ENCODE data around the gene WBP11. TPM values are rescaled to one million over a fixed set of nuclear protein-coding genes. Genes with fewer than 3 reads are reported as not detected.

WBP11 gene
- total RNA-seq, 1 experiment from 2014 or later = 21.4 TPM

GRCh38 chr12:14784471-14784870 is 18.8 kb downstream of the WBP11 start:
- Histone ChIP-seq H3K4me2 (ENCODE audit: low read length) (no peak overlapping the region), H3K9me2 (replicated peaks; ENCODE audit: low read length) (no peaks in the 10 kb centered on the region), H3K36me3 (ENCODE audit: low read depth, low read length) (peaks cover 13% of the 10 kb centered on the region), H3K4me3 (ENCODE audit: low read length) (no peak overlapping the region), H3K4me1 (ENCODE audit: insufficient read depth, low read length) (no peaks in the 10 kb centered on the region), H3K79me2 (ENCODE audit: low read length) (no peaks in the 10 kb centered on the region), H3K27me3 (ENCODE audit: low read length) (no peaks in the 10 kb centered on the region), H3K9me3 (ENCODE audit: low read length) (no peaks in the 10 kb centered on the region), H3F3A (ENCODE audit: low read length, unreplicated experiment) (no peaks in the 10 kb centered on the region), H3K9ac (ENCODE audit: low read length) (no peak overlapping the region), H3K27ac (ENCODE audit: low read length) (no peak overlapping the region), H2AFZ (ENCODE audit: low read length) (no peak overlapping the region), H4K20me1 (ENCODE audit: low read length) (no peaks in the 10 kb centered on the region)
- ChIA-PET POLR2A (ENCODE audit: unreplicated experiment) (interaction anchor here (0.7 kb wide), 1 partner anchor 17 kb away, joined by 4 read pairs; no protein-coding TSS in a partner anchor), CTCF (interaction anchor here (0.6 kb wide), 1 partner anchor 412 kb away, joined by 3 read pairs; no protein-coding TSS in a partner anchor)
- intact Hi-C loops (cut with micrococcal nuclease) = no loop called here
- TF ChIP-seq EZH2 (IDR thresholded peaks at IDR 0.05; ENCODE audit: low read length, unreplicated experiment) (no peak), EZH2phosphoT487 (IDR thresholded peaks at IDR 0.05; ENCODE audit: borderline replicate concordance, low read length) (no peak)
- DNase-seq (no peak), ATAC-seq (no peak)
- no TSS peak for BruUV-seq (replicated peaks)

GRCh38 chr12:14782756-14783155 is 20.5 kb downstream of the WBP11 start:
- TF ChIP-seq CTCF (conservative IDR thresholded peaks at IDR 0.05; ENCODE audit: low read depth, low read length) = no peak
- TF ChIP-seq EZH2phosphoT487 (IDR thresholded peaks at IDR 0.05; ENCODE audit: borderline replicate concordance, low read length) = no peak
- TF ChIP-seq EZH2 (IDR thresholded peaks at IDR 0.05; ENCODE audit: low read length, unreplicated experiment) = no peak
- Histone ChIP-seq H3K79me2 (ENCODE audit: low read length) (no peaks in the 10 kb centered on the region), H3K27ac (ENCODE audit: low read length) (no peak overlapping the region), H3K4me1 (ENCODE audit: insufficient read depth, low read length) (peaks cover 5% of the 10 kb centered on the region), H3K9ac (ENCODE audit: low read length) (no peak overlapping the region), H3K27me3 (ENCODE audit: low read length) (no peaks in the 10 kb centered on the region), H4K20me1 (ENCODE audit: low read length) (no peaks in the 10 kb centered on the region), H3K4me3 (ENCODE audit: low read length) (no peak overlapping the region), H3K9me2 (replicated peaks; ENCODE audit: low read length) (no peaks in the 10 kb centered on the region), H3K36me3 (ENCODE audit: low read depth, low read length) (peaks cover 2% of the 10 kb centered on the region), H3F3A (ENCODE audit: low read length, unreplicated experiment) (no peaks in the 10 kb centered on the region), H2AFZ (ENCODE audit: low read length) (no peak overlapping the region), H3K9me3 (ENCODE audit: low read length) (no peaks in the 10 kb centered on the region), H3K4me2 (ENCODE audit: low read length) (no peak overlapping the region)
- DNase-seq = no peak
- BruUV-seq (replicated peaks) = no TSS peak
- ATAC-seq = no peak
- CTCF ChIA-PET = no interaction called here
- POLR2A ChIA-PET (ENCODE audit: unreplicated experiment) = no interaction called here
- intact Hi-C loops (cut with micrococcal nuclease) = no loop called here

GRCh38 chr12:14781563-14781962 is 21.7 kb downstream of the WBP11 start:
- H3K27ac ChIP-seq (ENCODE audit: low read length) = no peak overlapping the region
- H3K79me2 ChIP-seq (ENCODE audit: low read length) = no peaks in the 10 kb centered on the region
- no peaks in the 10 kb centered on the region for H3F3A ChIP-seq (ENCODE audit: low read length, unreplicated experiment)
- no peak overlapping the region for H2AFZ ChIP-seq (ENCODE audit: low read length)
- no peaks in the 10 kb centered on the region for H4K20me1 ChIP-seq (ENCODE audit: low read length)
- ChIA-PET POLR2A (ENCODE audit: unreplicated experiment) (no interaction called here), CTCF (no interaction called here)
- DNase-seq = no peak
- ATAC-seq = no peak
- no peak overlapping the region for H3K4me2 ChIP-seq (ENCODE audit: low read length)
- intact Hi-C loops (cut with micrococcal nuclease) = no loop called here
- H3K27me3 ChIP-seq (ENCODE audit: low read length) = no peaks in the 10 kb centered on the region
- H3K4me1 ChIP-seq (ENCODE audit: insufficient read depth, low read length) = peaks cover 16% of the 10 kb centered on the region
- TF ChIP-seq CTCF (conservative IDR thresholded peaks at IDR 0.05; ENCODE audit: low read depth, low read length) = no peak
- no peak for TF ChIP-seq EZH2 (IDR thresholded peaks at IDR 0.05; ENCODE audit: low read length, unreplicated experiment)
- no peak for TF ChIP-seq EZH2phosphoT487 (IDR thresholded peaks at IDR 0.05; ENCODE audit: borderline replicate concordance, low read length)
- peaks cover under 1% of the 10 kb centered on the region for H3K36me3 ChIP-seq (ENCODE audit: low read depth, low read length)
- H3K9me3 ChIP-seq (ENCODE audit: low read length) = no peaks in the 10 kb centered on the region
- H3K4me3 ChIP-seq (ENCODE audit: low read length) = no peak overlapping the region
- no TSS peak for BruUV-seq (replicated peaks)
- H3K9me2 ChIP-seq (replicated peaks; ENCODE audit: low read length) = no peaks in the 10 kb centered on the region
- H3K9ac ChIP-seq (ENCODE audit: low read length) = no peak overlapping the region
